Neuron (in vitro differentiated cells): Measurements from ENCODE around the gene NEK3.
"Not testable (repeated sequence)": the region's sequence is repeated elsewhere in the genome, so short reads cannot be mapped to it uniquely, and the experiment has no call there.

Experiments
- H2AFZ ChIP-seq: one replicate; pipeline ENCODE4 v1.6.1; 2013; ENCODE audit warnings: low read depth, mild to moderate bottlenecking, inconsistent platforms, low read length, moderate library complexity
- H3K27me3 ChIP-seq: one replicate; pipeline ENCODE4 v1.6.1; 2013; ENCODE audit warnings: low read length; ENCODE audit not compliant: insufficient read depth
- H3K36me3 ChIP-seq: one replicate; pipeline ENCODE4 v1.6.1; 2013; ENCODE audit warnings: low read length; ENCODE audit not compliant: insufficient read depth
- H3K4me1 ChIP-seq: one replicate; pipeline ENCODE4 v1.6.1; 2013; ENCODE audit warnings: low read length; ENCODE audit not compliant: insufficient read depth
- H3K4me3 ChIP-seq: 2 replicates; pipeline ENCODE4 v1.5.1; 2013; ENCODE audit warnings: mild to moderate bottlenecking, low read length, moderate library complexity
- H3K9me3 ChIP-seq: one replicate; pipeline ENCODE4 v1.6.1; 2013; ENCODE audit warnings: low read length

NEK3 gene

GRCh38 chr13:52127783-52128702 lies 31.4 kb downstream of the NEK3 start:
- Histone ChIP-seq H3K4me3 (peak overlapping the region; percentile 58), H3K27me3 (peaks cover 3% of the 10 kb centered on the region), H2AFZ (peak overlapping the region; percentile 88), H3K4me1 (peaks cover 13% of the 10 kb centered on the region), H3K9me3 (peaks cover 3% of the 10 kb centered on the region), H3K36me3 (peaks cover 21% of the 10 kb centered on the region)

DNA sequence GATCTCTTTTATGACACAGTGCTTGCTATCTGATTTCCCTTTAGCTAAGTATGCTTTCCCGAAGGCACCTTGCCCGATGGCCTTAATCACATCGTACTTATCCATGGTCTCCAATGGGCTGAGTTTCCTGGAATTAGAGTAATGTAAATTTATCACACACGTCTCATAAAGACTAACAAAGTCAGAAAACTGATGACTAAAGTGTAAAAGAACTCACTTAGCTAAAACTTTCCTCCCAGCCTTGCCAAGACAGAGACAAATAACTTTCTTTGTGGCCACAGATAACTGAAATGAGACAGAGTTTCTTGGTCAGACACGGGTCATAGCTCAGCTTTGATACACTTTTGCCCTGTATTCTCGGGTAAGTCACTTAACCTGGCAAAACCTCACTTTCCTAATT lies 32.0 kb downstream of the NEK3 start:
- peaks cover 3% of the 10 kb centered on the region for H3K27me3 ChIP-seq

GRCh38 chr13:52125547-52125946 lies 33.9 kb downstream of the NEK3 start:
- Histone ChIP-seq H3K4me3 (no peak overlapping the region), H3K4me1 (peaks cover 13% of the 10 kb centered on the region), H3K9me3 (no peaks in the 10 kb centered on the region), H3K36me3 (no peaks in the 10 kb centered on the region), H2AFZ (no peak overlapping the region), H3K27me3 (peaks cover 4% of the 10 kb centered on the region)

More for the DNA sequence above, 32.0 kb downstream of the NEK3 start:
- peaks cover 13% of the 10 kb centered on the region for H3K4me1 ChIP-seq
- H3K36me3 ChIP-seq = peaks cover 15% of the 10 kb centered on the region
- H3K9me3 ChIP-seq = peaks cover 3% of the 10 kb centered on the region
- H2AFZ ChIP-seq = no peak overlapping the region
- H3K4me3 ChIP-seq = no peak overlapping the region

DNA sequence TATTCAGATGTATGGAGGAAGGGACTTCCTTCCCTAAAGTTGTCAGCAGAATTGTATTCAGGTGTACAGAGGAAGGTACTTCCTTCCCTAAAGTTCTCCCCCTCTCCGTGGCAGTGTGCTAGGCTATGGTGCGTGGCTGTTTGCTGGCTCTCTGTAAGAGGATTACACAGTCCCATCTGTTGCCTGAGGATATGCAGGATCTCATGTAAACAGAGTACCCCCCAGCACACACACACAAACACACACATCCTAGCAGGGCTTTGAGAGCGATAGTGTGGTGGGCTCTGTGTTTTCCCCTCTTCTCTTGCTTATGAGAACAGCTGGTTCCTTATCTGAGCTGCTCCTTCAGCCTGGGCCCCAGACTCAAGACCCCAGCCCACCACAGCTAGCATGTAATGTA lies 40.8 kb downstream of the NEK3 start:
- H3K4me3 ChIP-seq = no peak overlapping the region
- no peak overlapping the region for H2AFZ ChIP-seq
- H3K9me3 ChIP-seq = no peaks in the 10 kb centered on the region
- H3K27me3 ChIP-seq = peaks cover 12% of the 10 kb centered on the region
- H3K4me1 ChIP-seq = no peaks in the 10 kb centered on the region
- no peaks in the 10 kb centered on the region for H3K36me3 ChIP-seq

DNA sequence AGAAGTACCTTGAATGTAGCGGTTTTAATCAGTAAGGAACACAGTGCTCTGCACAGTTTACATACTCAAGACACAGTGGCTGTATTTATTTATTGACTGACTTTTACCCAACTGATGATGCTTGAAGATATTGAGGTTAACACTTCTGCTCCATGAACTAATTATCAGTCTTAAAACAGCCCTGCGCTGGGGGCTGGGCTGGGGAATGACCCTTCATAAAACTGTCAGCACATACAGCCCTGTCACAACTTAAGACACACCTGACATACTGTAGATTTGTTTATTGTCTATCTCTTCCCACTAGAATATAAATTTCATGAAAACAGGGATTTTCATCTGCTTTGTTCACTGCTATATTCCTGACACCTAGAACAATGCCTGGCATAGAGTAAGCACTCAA lies 41.3 kb downstream of the NEK3 start:
- H3K36me3 ChIP-seq = no peaks in the 10 kb centered on the region
- no peaks in the 10 kb centered on the region for H3K4me1 ChIP-seq
- no peaks in the 10 kb centered on the region for H3K9me3 ChIP-seq
- no peak overlapping the region for H3K4me3 ChIP-seq
- H3K27me3 ChIP-seq = peaks cover 10% of the 10 kb centered on the region
- H2AFZ ChIP-seq = no peak overlapping the region

GRCh38 chr13:52112591-52112990 lies 46.8 kb downstream of the NEK3 start:
- Histone ChIP-seq H3K27me3 (peaks cover 3% of the 10 kb centered on the region), H3K9me3 (no peaks in the 10 kb centered on the region), H2AFZ (no peak overlapping the region), H3K4me1 (no peaks in the 10 kb centered on the region), H3K36me3 (no peaks in the 10 kb centered on the region), H3K4me3 (no peak overlapping the region)

- Histone ChIP-seq H3K9me3 (no peaks in the 10 kb centered on the region), H3K4me1 (no peaks in the 10 kb centered on the region), H2AFZ (no peak overlapping the region), H3K27me3 (no peaks in the 10 kb centered on the region), H3K36me3 (no peaks in the 10 kb centered on the region), H3K4me3 (no peak overlapping the region)
These were observed 50.2 kb downstream of the NEK3 start for GRCh38 chr13:52109116-52109670.

GRCh38 chr13:52105841-52106240 lies 53.6 kb downstream of the NEK3 start:
- no peaks in the 10 kb centered on the region for H3K4me1 ChIP-seq
- H3K27me3 ChIP-seq = no peaks in the 10 kb centered on the region
- H2AFZ ChIP-seq = no peak overlapping the region
- H3K36me3 ChIP-seq = no peaks in the 10 kb centered on the region
- no peak overlapping the region for H3K4me3 ChIP-seq
- H3K9me3 ChIP-seq = no peaks in the 10 kb centered on the region

- no peaks in the 10 kb centered on the region for H3K36me3 ChIP-seq
- H3K9me3 ChIP-seq = no peaks in the 10 kb centered on the region
- no peak overlapping the region for H3K4me3 ChIP-seq
- no peaks in the 10 kb centered on the region for H3K4me1 ChIP-seq
- no peaks in the 10 kb centered on the region for H3K27me3 ChIP-seq
- no peak overlapping the region for H2AFZ ChIP-seq
These were observed 54.8 kb downstream of the NEK3 start for GRCh38 chr13:52104624-52105023.

DNA sequence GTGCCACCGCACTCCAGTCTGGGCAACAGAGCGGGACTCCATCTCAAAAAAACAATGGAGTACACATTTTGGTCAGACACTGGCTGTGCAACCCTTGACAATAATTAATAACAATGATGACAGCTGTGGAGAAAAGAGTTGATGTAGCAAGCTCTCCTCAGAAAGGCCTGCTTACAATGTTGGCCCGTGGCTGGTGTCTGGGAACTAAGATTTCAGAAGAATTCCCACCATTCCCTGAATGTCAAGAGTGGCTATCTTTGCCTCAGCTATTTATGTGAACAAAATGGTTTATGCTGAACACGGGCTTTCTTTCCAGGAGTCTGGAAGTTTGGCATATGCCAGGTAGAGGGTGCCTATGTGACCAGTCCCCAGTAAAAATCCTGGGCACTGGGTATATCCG lies 56.0 kb downstream of the NEK3 start:
- no peaks in the 10 kb centered on the region for H3K9me3 ChIP-seq
- no peak overlapping the region for H2AFZ ChIP-seq
- H3K27me3 ChIP-seq = no peaks in the 10 kb centered on the region
- no peak overlapping the region for H3K4me3 ChIP-seq
- no peaks in the 10 kb centered on the region for H3K4me1 ChIP-seq
- H3K36me3 ChIP-seq = no peaks in the 10 kb centered on the region

DNA sequence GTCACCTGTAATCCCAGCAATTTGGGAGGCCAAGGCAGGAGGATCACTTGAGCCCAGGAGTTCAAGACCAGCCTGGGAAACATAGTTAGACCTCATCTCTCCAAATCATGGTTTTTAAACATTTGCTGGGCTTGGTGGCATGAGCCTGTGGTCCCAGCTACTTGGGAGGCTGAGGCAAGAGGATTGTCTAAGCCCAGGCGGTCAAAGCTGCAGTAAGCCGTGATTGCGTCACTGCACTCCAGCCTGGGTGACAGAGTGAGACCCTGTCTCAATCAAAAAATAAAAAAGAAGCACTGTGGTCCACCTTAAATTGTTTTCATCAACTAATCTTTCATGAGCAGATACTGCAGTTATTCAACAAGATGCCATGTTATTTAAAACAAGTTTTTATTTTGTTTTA lies 57.0 kb downstream of the NEK3 start:
- H3K9me3 ChIP-seq, H3K4me1 ChIP-seq, H2AFZ ChIP-seq, H3K27me3 ChIP-seq, H3K4me3 ChIP-seq, H3K36me3 ChIP-seq: not testable (repeated sequence)

- no peak overlapping the region for H3K4me3 ChIP-seq
- no peak overlapping the region for H2AFZ ChIP-seq
- H3K27me3 ChIP-seq = no peaks in the 10 kb centered on the region
- H3K4me1 ChIP-seq = no peaks in the 10 kb centered on the region
- no peaks in the 10 kb centered on the region for H3K36me3 ChIP-seq
- peaks cover 2% of the 10 kb centered on the region for H3K9me3 ChIP-seq
These were observed 62.2 kb downstream of the NEK3 start for GRCh38 chr13:52097197-52097596.

DNA sequence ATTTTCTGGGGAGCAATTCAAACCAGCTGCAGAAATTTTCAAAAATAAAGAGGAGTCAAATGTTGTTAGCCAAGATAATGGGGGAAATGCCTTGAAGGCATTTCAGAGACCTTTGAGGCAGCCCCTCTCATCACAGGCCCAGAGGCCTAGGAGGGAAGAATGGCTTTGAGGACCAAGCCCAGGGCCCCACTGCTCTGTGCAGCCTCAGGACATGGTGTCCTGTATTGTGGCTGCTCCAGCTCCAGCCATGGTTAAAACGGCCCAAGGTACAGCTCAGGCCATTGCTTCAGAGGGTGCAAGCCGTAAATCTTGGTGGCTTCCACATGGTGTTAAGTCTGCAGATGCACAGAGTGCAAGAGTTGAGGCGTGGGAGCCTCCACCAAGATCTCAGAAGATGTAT lies 62.6 kb downstream of the NEK3 start:
- no peaks in the 10 kb centered on the region for H3K27me3 ChIP-seq
- no peaks in the 10 kb centered on the region for H3K36me3 ChIP-seq
- H3K9me3 ChIP-seq = peaks cover 2% of the 10 kb centered on the region
- H2AFZ ChIP-seq = no peak overlapping the region
- H3K4me1 ChIP-seq = no peaks in the 10 kb centered on the region
- no peak overlapping the region for H3K4me3 ChIP-seq
